ENCODE data around the gene CDKN2B-AS1. TPM values are rescaled to one million over a fixed set of nuclear protein-coding genes. Genes with fewer than 3 reads are reported as not detected.

The CDKN2B-AS1 gene
- total and polyA plus RNA-seq, 2 of the 13 experiments (the other 11 are each of a cell fraction or from before 2014, with no cell fraction given) = 0.64 to 2.3 TPM

DNA sequence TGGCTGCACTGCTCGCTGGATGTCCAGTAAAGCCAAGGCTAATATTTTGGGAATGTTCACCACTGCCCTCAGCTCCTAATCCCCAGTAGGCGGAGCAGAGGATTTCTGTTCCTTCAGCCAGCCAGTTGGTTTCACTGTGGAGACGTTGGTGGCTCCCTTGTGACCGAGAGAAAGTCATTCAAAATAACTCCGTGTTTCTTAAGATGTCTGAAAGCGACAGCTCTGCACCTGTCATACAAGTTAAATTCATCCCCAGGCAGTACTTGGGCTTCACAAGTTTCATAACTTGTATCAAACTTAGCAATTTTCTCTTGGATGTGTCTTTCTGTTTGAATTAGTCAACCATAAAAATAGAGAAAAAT, 14.9 kb downstream of the CDKN2B-AS1 start (continued):
- TF ChIP-seq, protein P1, sequence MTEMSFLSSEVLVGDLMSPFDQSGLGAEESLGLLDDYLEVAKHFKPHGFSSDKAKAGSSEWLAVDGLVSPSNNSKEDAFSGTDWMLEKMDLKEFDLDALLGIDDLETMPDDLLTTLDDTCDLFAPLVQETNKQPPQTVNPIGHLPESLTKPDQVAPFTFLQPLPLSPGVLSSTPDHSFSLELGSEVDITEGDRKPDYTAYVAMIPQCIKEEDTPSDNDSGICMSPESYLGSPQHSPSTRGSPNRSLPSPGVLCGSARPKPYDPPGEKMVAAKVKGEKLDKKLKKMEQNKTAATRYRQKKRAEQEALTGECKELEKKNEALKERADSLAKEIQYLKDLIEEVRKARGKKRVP (CRISPR knock-in tag; IDR thresholded peaks at IDR 0.05) = no peak

DNA sequence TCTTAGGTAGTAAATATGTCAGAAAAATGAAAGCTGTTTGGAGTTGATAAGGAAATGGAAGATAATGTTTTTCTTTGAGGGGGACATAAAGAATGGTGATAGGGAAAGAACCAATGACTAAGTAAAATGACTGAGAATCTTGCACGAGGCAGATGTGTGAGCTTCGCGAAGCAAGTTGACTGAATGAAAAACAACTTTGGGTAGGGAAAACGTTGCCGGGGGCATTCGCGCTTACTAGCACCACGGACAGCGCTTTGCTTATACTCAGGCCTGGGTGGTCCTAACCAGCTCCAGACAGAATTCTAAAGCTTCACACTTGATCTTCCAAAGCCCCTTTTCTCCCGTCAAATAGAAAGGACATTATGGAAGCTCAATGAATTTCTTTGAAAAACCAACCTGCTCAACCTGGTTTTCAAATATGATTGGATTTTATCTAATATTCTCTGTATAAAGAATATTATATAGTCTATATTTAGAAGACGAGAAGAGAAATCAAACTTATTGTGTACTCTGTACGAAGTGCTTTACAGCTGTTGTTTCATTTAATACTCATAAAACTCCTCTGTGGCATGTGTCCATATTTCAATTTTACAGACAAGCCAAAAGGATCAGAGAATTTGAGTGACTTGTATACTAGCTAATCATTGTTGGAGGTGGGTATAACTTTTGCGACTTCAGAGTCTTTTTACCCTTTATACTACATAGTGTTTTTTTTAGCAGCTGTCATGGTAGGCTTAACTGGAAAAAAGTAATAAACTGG, 16.5 kb downstream of the CDKN2B-AS1 start:
- peaks cover 12% of the 10 kb centered on the region for H3K4me1 ChIP-seq (ENCODE audit: insufficient read depth, low read length)
- DNase-seq (ENCODE audit: low spot score) (peak; percentile 20), ATAC-seq (no peak), FAIRE-seq (no peak)
- intact Hi-C loops (cut with micrococcal nuclease; ENCODE audit: unreplicated experiment) (no loop called here), in situ Hi-C loops (cut with HindIII; ENCODE audit: extremely low pct_ligation_motif_present, low pct_unique_long_range_greater_than_20kb) (no loop called here)
- H3K4me2 ChIP-seq (ENCODE audit: low read depth, low read length) = no peak overlapping the region
- H2AFZ ChIP-seq (ENCODE audit: low read length) = no peak overlapping the region
- CTCF ChIA-PET (ENCODE audit: low intra/inter-chr PET ratio, low total read pairs) = no interaction called here
- no peaks in the 10 kb centered on the region for H3K9me3 ChIP-seq (ENCODE audit: low read length)
- no peaks in the 10 kb centered on the region for H3K79me2 ChIP-seq (ENCODE audit: insufficient read depth, low read length)
- no peak overlapping the region for H3K4me3 ChIP-seq (replicated peaks in 1 of 3; ENCODE audit: insufficient read depth in 1 of 3, low read depth in 2 of 3, low read length in 3 of 3)
- WGBS (ENCODE audit: low lambda C conversion rate) = 19% methylated on average over 13 of the region's 13 CpGs
- H3K27ac ChIP-seq (ENCODE audit: extremely low read length, insufficient read depth, low read length) = no peak overlapping the region
- H4K20me1 ChIP-seq (ENCODE audit: insufficient read depth, low read length) = no peaks in the 10 kb centered on the region
- no peaks in the 10 kb centered on the region for H3K36me3 ChIP-seq (replicated peaks in 1 of 2; ENCODE audit: control insufficient read depth in 1 of 2, insufficient read depth in 2 of 2, low read length in 2 of 2)
- BruUV-seq (replicated peaks) = no TSS peak
- H3K27me3 ChIP-seq (ENCODE audit: control insufficient read depth in 1 of 2, insufficient read depth in 2 of 2, low read length in 2 of 2) = no peaks in the 10 kb centered on the region
- POLR2A ChIA-PET = no interaction called here
- H3K9ac ChIP-seq (ENCODE audit: insufficient read depth, low read depth, low read length) = no peak overlapping the region
- TF ChIP-seq KMT2A (CRISPR knock-in tag; IDR thresholded peaks at IDR 0.05) (no peak), ZNF451 (CRISPR knock-in tag; IDR thresholded peaks at IDR 0.05) (no peak), POGZ (CRISPR knock-in tag; IDR thresholded peaks at IDR 0.05) (no peak), RARA (CRISPR knock-in tag; IDR thresholded peaks at IDR 0.05) (peak; percentile 32; the same call in 1 of the 2 replicates), WIZ (CRISPR knock-in tag; IDR thresholded peaks at IDR 0.05) (no peak), KLF6 (CRISPR knock-in tag; IDR thresholded peaks at IDR 0.05) (no peak), HHEX (CRISPR knock-in tag; IDR thresholded peaks at IDR 0.05) (no peak), SRSF4 (IDR thresholded peaks at IDR 0.05; ENCODE audit: low read depth, low read length, poor library complexity, severe bottlenecking) (no peak)
- TF ChIP-seq, protein P2, sequence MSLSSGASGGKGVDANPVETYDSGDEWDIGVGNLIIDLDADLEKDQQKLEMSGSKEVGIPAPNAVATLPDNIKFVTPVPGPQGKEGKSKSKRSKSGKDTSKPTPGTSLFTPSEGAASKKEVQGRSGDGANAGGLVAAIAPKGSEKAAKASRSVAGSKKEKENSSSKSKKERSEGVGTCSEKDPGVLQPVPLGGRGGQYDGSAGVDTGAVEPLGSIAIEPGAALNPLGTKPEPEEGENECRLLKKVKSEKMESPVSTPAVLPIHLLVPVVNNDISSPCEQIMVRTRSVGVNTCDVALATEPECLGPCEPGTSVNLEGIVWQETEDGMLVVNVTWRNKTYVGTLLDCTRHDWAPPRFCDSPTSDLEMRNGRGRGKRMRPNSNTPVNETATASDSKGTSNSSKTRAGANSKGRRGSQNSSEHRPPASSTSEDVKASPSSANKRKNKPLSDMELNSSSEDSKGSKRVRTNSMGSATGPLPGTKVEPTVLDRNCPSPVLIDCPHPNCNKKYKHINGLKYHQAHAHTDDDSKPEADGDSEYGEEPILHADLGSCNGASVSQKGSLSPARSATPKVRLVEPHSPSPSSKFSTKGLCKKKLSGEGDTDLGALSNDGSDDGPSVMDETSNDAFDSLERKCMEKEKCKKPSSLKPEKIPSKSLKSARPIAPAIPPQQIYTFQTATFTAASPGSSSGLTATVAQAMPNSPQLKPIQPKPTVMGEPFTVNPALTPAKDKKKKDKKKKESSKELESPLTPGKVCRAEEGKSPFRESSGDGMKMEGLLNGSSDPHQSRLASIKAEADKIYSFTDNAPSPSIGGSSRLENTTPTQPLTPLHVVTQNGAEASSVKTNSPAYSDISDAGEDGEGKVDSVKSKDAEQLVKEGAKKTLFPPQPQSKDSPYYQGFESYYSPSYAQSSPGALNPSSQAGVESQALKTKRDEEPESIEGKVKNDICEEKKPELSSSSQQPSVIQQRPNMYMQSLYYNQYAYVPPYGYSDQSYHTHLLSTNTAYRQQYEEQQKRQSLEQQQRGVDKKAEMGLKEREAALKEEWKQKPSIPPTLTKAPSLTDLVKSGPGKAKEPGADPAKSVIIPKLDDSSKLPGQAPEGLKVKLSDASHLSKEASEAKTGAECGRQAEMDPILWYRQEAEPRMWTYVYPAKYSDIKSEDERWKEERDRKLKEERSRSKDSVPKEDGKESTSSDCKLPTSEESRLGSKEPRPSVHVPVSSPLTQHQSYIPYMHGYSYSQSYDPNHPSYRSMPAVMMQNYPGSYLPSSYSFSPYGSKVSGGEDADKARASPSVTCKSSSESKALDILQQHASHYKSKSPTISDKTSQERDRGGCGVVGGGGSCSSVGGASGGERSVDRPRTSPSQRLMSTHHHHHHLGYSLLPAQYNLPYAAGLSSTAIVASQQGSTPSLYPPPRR (CRISPR knock-in tag; IDR thresholded peaks at IDR 0.05; ENCODE audit: borderline replicate concordance) = no peak
- TF ChIP-seq, protein P3, sequence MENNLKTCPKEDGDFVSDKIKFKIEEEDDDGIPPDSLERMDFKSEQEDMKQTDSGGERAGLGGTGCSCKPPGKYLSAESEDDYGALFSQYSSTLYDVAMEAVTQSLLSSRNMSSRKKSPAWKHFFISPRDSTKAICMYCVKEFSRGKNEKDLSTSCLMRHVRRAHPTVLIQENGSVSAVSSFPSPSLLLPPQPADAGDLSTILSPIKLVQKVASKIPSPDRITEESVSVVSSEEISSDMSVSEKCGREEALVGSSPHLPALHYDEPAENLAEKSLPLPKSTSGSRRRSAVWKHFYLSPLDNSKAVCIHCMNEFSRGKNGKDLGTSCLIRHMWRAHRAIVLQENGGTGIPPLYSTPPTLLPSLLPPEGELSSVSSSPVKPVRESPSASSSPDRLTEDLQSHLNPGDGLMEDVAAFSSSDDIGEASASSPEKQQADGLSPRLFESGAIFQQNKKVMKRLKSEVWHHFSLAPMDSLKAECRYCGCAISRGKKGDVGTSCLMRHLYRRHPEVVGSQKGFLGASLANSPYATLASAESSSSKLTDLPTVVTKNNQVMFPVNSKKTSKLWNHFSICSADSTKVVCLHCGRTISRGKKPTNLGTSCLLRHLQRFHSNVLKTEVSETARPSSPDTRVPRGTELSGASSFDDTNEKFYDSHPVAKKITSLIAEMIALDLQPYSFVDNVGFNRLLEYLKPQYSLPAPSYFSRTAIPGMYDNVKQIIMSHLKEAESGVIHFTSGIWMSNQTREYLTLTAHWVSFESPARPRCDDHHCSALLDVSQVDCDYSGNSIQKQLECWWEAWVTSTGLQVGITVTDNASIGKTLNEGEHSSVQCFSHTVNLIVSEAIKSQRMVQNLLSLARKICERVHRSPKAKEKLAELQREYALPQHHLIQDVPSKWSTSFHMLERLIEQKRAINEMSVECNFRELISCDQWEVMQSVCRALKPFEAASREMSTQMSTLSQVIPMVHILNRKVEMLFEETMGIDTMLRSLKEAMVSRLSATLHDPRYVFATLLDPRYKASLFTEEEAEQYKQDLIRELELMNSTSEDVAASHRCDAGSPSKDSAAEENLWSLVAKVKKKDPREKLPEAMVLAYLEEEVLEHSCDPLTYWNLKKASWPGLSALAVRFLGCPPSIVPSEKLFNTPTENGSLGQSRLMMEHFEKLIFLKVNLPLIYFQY (CRISPR knock-in tag; IDR thresholded peaks at IDR 0.05; ENCODE audit: borderline replicate concordance) = 0 out of 2 replicates have a peak, but pooled peaks have one; percentile 28
- TF ChIP-seq, protein P4, sequence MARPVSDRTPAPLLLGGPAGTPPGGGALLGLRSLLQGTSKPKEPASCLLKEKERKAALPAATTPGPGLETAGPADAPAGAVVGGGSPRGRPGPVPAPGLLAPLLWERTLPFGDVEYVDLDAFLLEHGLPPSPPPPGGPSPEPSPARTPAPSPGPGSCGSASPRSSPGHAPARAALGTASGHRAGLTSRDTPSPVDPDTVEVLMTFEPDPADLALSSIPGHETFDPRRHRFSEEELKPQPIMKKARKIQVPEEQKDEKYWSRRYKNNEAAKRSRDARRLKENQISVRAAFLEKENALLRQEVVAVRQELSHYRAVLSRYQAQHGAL (CRISPR knock-in tag; IDR thresholded peaks at IDR 0.05; ENCODE audit: not compliant biosample characterization) = no peak

Measured in HepG2 (cell line).